H4 (cell line): Measurements from ENCODE around the gene NYNRIN. TPM values are rescaled to one million over a fixed set of nuclear protein-coding genes. Genes with fewer than 3 reads are reported as not detected.
"Not testable (repeated sequence)": the region's sequence is repeated elsewhere in the genome, so short reads cannot be mapped to it uniquely, and the experiment has no call there.

ENCODE experiments used
- DNase-seq: peaks from one replicate; pipeline ENCODE4 v3.0.0-alpha.2; 2015; ENCODE audit warnings: low spot score
- total RNA-seq: library from RNA; depleted of rRNA; stranded (reverse); fragments of >200 nt; shearing (Covaris generic); gene quantifications from 2 replicates; pipeline ENCODE4 v1.2.3, GENCODE V29; 2014; rRNA removed

Gene NYNRIN
- total RNA-seq, 1 experiment from 2014 or later, result 0.14 TPM

DNA sequence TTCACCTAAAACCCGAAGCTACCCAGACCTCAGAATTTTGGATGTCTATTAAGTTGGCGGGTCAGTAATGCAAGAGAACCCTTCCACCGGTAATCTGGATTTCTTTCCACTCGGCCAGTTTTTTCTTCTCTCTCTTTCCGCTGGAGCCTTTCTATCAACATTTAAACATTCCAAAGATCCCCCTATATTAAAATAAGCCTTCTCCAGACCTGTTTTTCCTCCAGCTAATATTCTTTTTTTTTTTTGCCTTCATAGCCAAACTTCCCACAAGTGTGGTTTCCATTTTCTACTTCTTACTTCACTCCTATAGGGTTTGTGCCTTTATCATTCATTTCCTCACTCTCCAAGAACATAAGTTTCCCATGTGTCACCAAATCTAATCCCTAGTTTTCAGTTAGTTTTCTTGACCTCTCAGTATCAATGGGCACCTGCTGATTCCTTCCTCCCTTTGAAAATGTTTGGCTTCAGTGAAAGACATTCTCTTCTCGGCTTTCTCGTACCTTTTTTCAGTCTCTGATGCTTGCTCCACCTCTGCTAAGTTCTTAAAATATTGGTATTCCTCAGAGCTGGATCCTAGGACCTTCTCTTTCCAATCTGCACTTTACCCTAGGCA, 44.4 kb downstream of the NYNRIN start:
- no peak for DNase-seq

DNA sequence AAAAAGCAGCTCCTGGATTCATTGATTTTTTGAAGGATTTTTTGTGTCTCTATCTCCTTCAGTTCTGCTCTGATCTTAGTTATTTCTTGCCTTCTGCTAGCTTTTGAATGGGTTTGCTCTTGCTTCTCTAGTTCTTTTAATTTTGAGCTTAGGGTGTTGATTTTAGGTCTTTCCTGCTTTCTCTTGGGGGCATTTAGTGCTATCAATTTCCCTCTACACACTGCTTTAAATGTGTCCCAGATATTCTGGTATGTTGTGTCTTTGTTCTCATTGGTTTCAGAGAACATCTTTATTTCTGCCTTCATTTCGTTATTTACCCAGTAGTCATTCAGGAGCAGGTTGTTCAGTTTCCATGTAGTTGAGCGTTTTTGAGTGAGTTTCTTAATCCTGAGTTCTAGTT, 52.0 kb downstream of the NYNRIN start:
- DNase-seq, result not testable (repeated sequence)

DNA sequence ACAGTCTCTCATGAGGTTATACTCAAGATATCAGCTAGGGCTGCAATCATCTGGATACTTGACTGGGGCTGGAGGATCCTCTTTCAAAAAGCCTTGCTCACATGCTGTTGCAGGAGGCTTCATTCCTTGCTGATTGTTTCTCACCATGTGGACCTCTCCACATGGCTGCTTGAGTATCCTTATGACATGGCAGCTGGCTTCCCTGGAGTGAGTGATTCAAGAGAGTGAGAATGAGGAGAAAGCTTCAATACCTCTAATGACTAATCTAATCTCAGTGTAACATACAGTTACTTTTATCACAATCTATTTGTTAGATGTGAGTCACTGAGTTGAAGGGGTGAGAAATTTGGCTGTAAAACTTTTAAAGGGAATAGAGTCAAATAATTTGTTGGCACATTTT, 58.2 kb downstream of the NYNRIN start:
- no peak for DNase-seq

DNA sequence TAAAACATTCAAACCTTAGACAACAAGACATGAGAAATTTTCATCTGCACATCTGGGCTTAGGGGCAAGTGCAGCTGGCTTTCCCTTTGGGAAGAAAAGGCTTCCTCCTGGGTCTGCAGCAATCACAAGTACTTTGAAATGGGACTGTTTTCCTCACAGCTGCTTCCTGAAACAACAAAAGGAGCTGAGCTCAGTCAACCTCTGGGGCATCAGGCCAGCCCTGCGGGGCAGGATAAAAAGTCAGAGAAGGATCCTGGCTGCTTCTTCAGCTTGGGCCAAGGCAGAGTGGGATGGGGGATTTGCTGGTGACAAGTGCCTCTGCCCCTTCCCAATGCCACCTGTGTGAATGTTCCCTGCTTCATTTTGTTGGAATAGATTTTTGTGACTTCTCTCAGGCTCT, 59.9 kb downstream of the NYNRIN start:
- DNase-seq, result no peak

DNA sequence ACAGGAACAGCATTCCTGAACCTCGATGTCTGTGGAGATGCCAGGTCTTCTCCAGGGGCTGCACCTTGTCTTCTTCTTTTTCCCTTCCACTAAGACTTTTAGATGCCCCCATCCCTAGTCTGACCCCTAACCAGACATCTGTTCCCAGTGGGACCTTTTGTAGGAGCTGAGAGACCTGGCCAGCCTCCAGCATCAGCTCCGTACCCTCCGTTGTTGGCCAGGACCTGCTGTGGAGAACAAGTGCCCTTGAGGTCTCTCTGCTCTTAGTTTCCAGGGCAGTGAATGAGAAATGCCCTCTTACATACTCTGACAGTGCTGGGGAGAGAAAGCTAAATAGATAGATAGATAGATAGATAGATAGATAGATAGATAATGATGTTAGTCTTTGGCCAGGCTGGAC, 60.5 kb downstream of the NYNRIN start:
- no peak for DNase-seq

DNA sequence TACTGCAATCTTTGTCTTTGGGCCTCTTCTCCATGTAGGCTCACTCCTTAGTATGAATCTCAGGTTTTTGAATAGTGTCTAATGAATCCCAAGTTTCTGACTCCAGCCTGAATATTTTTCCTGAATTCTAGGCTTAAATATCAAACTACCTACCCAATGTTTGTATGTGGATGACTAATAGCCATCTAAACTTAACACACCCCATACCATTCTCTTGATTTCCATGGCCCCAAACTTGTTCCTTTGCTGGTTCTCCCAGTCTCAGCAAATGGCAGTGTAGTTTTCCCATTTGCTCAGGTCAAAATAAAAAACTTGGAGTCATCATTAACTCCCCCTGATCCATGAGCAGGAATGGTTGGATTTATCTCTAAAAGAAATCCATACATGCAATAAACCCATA, 62.5 kb downstream of the NYNRIN start:
- no peak for DNase-seq

DNA sequence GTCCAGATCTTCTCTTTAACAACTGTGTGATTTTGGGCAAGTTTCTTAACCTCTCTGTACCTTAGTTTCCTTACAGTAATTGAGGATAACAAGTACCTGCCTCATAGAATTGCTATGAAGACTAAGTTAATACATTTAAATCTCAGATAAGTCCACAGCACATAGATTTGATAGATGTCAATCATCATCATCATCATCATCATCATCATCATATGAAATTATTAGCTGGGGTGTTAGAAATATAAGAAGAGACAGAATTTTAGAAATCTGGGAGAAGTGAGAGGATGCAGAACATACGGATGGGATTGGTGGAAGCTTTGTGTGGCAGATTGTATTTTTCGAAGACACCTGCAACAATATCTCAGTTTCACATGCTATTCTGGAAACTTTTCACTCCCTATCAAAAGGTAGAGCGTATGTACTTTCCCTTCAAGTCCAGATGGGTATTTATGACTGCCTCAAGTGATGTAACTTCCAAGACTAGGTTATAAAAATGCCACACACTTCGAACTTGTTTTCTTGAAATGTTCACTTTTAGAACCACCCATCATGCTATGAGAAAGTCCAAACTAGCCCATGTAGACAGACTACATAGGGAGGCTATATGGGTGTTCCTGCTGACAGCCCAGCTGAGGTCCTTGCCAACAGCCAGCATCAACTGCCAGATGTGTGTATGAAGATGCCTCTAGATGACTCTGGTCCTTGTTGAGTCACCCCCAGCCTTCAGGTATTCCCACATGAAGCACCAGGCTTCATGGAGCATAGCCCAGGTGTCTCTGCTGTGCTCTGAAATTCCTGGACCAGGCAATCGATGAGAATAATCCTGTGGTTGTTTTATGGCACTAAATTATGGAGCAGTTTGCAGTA, 64.4 kb downstream of the NYNRIN start:
- no peak for DNase-seq

DNA sequence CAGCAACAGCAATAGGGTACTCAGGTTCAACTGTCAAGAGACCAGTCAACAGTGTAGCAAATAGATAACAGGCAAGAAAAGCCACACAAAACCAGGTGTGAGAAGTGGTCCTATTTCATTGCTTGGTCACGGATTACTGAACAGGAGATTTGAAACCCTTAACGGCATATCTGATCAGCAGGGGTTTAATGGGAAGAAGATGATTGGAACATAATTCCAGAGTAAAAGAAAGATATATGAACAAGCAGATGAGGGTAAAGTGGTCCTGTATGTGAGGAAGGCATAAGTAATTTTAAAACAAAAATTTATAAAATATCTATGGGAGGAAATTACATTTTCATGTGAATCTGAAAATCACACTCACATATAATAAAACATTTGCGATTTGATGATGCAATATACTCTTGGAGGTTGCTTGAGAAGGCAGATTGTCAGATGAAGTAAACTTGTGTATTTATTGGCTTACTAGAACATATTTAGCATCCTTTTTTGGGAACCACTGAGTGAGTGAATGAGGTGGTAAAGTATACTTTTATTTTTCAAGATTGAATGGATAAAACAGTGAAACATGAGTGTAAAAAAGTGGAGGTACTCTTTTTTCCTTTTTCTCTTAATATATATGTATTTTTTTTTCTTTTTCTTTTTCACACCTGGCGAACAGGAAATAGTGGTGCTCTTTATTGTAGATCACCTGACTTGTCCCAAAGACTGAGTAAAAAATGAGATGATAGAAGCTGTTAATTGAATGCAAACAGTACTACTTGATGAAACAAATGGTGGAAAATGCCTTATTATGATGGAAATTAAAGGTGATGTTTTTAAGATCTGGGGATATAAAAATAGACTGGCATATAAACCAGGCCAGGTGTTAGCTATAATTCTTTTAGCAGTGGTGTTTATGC, 65.3 kb downstream of the NYNRIN start:
- DNase-seq, result no peak

DNA sequence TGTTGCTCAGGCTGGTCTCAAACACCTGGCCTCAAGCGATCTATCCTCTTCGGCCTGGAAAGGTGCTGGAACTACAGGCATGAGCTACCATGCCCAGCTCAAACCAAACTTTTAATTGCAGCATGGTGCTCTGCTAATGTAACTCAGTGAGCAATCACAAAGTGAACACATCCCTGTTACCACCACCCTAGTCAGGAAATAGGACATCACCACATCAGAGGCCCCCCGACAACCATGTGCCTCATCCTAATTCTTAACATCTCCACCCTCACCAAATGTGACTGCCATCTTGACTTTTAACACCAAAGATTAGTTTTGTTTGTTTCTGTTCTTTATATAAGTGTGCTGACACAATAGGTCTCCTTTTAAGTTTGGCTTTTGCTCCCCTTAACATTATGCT, 66.6 kb downstream of the NYNRIN start:
- no peak for DNase-seq

DNA sequence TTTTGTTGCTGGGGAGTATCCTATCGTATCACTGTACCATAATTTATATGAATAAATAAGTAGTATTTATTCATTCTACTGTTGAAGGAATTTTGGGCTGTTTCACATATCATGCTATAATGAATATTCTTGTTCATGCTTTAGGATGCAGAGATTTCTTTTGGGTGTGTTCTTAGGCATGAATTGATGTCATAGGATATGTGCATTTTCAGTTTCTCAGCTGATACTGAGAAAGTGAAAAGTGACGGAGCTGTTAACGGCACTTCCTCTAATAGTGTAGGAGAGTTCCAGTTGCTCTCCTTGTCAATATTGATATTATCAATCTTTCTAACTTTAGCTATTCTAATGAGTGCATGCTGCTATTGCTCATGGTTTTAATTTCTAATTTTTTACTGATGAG, 67.0 kb downstream of the NYNRIN start:
- DNase-seq, result no peak

Other genes starting within 250 kb of the NYNRIN start
- 75.0 and 84.3 TPM in 2 replicates for gene IRF9, start 237.7 kb upstream of the NYNRIN start, total RNA-seq
- gene REC8, start 226.9 kb upstream of the NYNRIN start, total RNA-seq, result 0.14 and 0.54 TPM in 2 replicates
- gene IPO4, start 210.2 kb upstream of the NYNRIN start, total RNA-seq, result 42.7 and 49.3 TPM in 2 replicates
- gene TM9SF1, start 203.6 kb upstream of the NYNRIN start, total RNA-seq, result 96.0 and 96.4 TPM in 2 replicates
- gene TSSK4, start 193.3 kb upstream of the NYNRIN start, total RNA-seq, result not detected in 2 replicates
- gene CHMP4A, start 185.5 kb upstream of the NYNRIN start, total RNA-seq, result 61.1 and 66.9 TPM in 2 replicates
- gene MDP1, start 182.9 kb upstream of the NYNRIN start, total RNA-seq, result 35.6 and 36.7 TPM in 2 replicates
- gene NEDD8, start 166.6 kb upstream of the NYNRIN start, total RNA-seq, result 314 and 338 TPM in 2 replicates
- 78.4 and 98.2 TPM in 2 replicates for gene GMPR2, start 166.1 kb upstream of the NYNRIN start, total RNA-seq
- gene TINF2, start 156.4 kb upstream of the NYNRIN start, total RNA-seq, result 52.2 and 52.3 TPM in 2 replicates
- gene TGM1, start 135.8 kb upstream of the NYNRIN start, total RNA-seq, result 0.12 and 0.74 TPM in 2 replicates
- gene RABGGTA, start 127.4 kb upstream of the NYNRIN start, total RNA-seq, result 15.1 and 18.9 TPM in 2 replicates
- 5.8 and 6.0 TPM in 2 replicates for gene DHRS1, start 99.2 kb upstream of the NYNRIN start, total RNA-seq
- gene NOP9, start 99.2 kb upstream of the NYNRIN start, total RNA-seq, result 5.7 and 6.3 TPM in 2 replicates
- gene CIDEB, start 91.0 kb upstream of the NYNRIN start, total RNA-seq, result not detected in 2 replicates
- 0.33 and 0.45 TPM in 2 replicates for gene LTB4R2, start 88.9 kb upstream of the NYNRIN start, total RNA-seq
- 0.39 and 0.41 TPM in 2 replicates for gene LTB4R, start 87.5 kb upstream of the NYNRIN start, total RNA-seq
- gene ADCY4, start 63.9 kb upstream of the NYNRIN start, total RNA-seq, result not detected in 2 replicates
- gene RIPK3, start 59.0 kb upstream of the NYNRIN start, total RNA-seq, result not detected in 2 replicates
- gene NFATC4, start 30.8 kb upstream of the NYNRIN start, total RNA-seq, result 7.1 and 9.5 TPM in 2 replicates
- gene CBLN3, start 30.7 kb downstream of the NYNRIN start, total RNA-seq, result 0.08 and 0.29 TPM in 2 replicates
- gene KHNYN, start 31.0 kb downstream of the NYNRIN start, total RNA-seq, result 12.8 and 15.0 TPM in 2 replicates
- 8.6 and 11.3 TPM in 2 replicates for gene SDR39U1, start 43.8 kb downstream of the NYNRIN start, total RNA-seq
- gene CMA1, start 109.3 kb downstream of the NYNRIN start, total RNA-seq, result not detected in 2 replicates
- not detected in 2 replicates for gene CTSG, start 177.2 kb downstream of the NYNRIN start, total RNA-seq
- gene GZMH, start 210.7 kb downstream of the NYNRIN start, total RNA-seq, result not detected in 2 replicates
- gene GZMB, start 235.2 kb downstream of the NYNRIN start, total RNA-seq, result not detected in 2 replicates